HL-60 (cell line): ENCODE data around the gene FBN1.

Source experiments
- DNase-seq, 2 experiments: peaks; one replicate each; pipeline ENCODE4 v3.0.0-alpha.2; 2010 to 2020; ENCODE audit warnings: low read depth in 1 of 2, low spot score in 1 of 2
- H3K27ac ChIP-seq: fragments of 250-450 bp; sonication (Bioruptor Pico); replicated peaks from 2 replicates; pipeline ENCODE4 v1.5.1; 2020; ENCODE audit warnings: mild to moderate bottlenecking, moderate library complexity
- H3K27me3 ChIP-seq: fragments of 250-450 bp; sonication (Bioruptor Pico); 2 replicates; pipeline ENCODE4 v1.5.1; 2021; ENCODE audit warnings: mild to moderate bottlenecking, moderate library complexity; ENCODE audit not compliant: insufficient read depth, poor library complexity, severe bottlenecking
- H3K4me3 ChIP-seq: replicated peaks from 2 replicates; pipeline ENCODE4 v1.5.1; 2011; ENCODE audit warnings: mild to moderate bottlenecking, control low read depth, low read length; ENCODE audit not compliant: insufficient read depth
- CTCF ChIP-seq: IDR thresholded peaks from one replicate; pipeline ENCODE4 v1.5.1; 2011; ENCODE audit warnings: low read length, control low read depth, inconsistent platforms; ENCODE audit not compliant: insufficient read depth
- GABPA ChIP-seq: IDR thresholded peaks from 2 replicates; pipeline ENCODE4 v1.6.1; 2012; ENCODE audit warnings: low read depth
- POLR2AphosphoS5 ChIP-seq: IDR thresholded peaks from 2 replicates; pipeline ENCODE4 v1.6.1; 2012; ENCODE audit warnings: low read depth
- REST ChIP-seq: IDR thresholded peaks from 2 replicates; pipeline ENCODE4 v1.6.1; 2012; ENCODE audit warnings: low read depth; ENCODE audit not compliant: insufficient replicate concordance
- SPI1 ChIP-seq: IDR thresholded peaks from 2 replicates; pipeline ENCODE4 v1.6.1; 2012; ENCODE audit warnings: low read depth, mild to moderate bottlenecking, borderline replicate concordance

Gene FBN1

DNA sequence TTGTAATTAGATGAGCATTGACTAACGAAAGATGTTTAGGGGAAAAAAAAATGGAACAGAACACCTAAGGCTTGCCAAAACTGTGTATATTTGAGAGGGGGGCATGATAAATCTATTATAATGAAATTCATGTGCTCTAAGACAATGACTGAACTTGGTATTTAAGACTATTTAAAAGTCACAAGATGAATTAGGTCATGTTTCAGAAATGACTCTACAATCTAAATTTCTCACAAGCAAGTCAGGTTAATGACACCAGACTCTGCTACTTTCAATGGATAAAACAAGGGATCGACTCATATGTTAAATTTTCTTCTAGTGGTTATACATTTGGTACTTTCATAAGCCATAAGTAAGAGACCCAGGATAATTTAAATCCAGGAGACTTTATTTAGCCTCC, 235.9 kb downstream of the FBN1 start:
- TF ChIP-seq REST (no peak), POLR2AphosphoS5 (no peak), GABPA (no peak), CTCF (no peak), SPI1 (no peak)
- no peak overlapping the region for H3K4me3 ChIP-seq
- H3K27ac ChIP-seq, result no peak overlapping the region
- H3K27me3 ChIP-seq, result no peaks in the 10 kb centered on the region
- DNase-seq, result no peak

DNA sequence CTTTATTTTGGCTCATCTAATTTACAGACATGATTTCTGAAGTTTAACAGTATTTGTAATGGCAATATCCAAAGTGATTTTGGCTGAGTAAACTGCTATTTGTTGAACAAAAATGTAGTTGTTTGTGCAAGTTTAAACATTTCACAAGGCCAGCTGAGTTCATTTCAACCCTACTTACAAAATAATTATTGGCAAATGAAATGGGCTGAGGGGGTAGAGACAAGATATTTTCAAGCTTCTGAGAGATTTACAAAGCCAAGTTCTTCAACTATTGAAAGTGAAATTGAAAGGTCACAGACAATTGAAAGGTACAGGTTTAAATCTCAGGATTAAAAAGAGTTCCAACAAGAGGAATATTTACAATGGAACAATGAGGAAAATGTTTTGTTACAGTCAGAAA, 237.2 kb downstream of the FBN1 start:
- no peak for DNase-seq
- Histone ChIP-seq H3K27ac (no peak overlapping the region), H3K27me3 (no peaks in the 10 kb centered on the region), H3K4me3 (no peak overlapping the region)
- TF ChIP-seq CTCF (no peak), GABPA (no peak), POLR2AphosphoS5 (no peak), REST (no peak), SPI1 (no peak)

DNA sequence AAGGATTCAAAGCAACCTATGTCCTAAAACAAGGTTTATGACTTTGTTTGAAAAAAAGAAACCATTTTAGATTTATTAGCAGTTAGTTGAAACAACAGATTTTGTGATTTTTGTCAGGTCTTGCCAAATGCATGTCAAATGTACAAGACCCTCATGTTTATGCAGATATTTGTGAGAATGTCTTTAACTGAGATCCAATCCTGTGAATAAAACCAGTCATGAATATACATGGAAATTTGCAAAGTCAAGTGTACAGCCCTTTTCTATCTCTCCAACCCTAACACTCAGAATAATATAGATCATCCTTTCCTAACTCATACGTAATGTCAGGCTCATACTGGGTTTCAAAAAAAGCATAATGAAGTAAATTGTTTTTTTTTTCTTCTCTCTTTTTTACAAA, 237.9 kb downstream of the FBN1 start:
- TF ChIP-seq SPI1 (no peak), REST (no peak), CTCF (no peak), POLR2AphosphoS5 (no peak), GABPA (no peak)
- Histone ChIP-seq H3K27ac (no peak overlapping the region), H3K27me3 (no peaks in the 10 kb centered on the region), H3K4me3 (no peak overlapping the region)
- no peak for DNase-seq
